Measurements from ENCODE around the gene HDAC4.

The HDAC4 gene

GRCh38 chr2:239307921-239308613, 92.8 kb downstream of the HDAC4 start:
- no peak for DNase-seq (ENCODE audit: low spot score)

GRCh38 chr2:239307221-239307569, 93.6 kb downstream of the HDAC4 start:
- DNase-seq (ENCODE audit: low spot score) = no peak

- DNase-seq (ENCODE audit: low spot score) = no peak
Observed at GRCh38 chr2:239306274-239307220, 94.3 kb downstream of the HDAC4 start.

GRCh38 chr2:239305771-239306170, 95.0 kb downstream of the HDAC4 start:
- no peak for DNase-seq (ENCODE audit: low spot score)

- no peak for DNase-seq (ENCODE audit: low spot score)
Observed at GRCh38 chr2:239305222-239305575, 95.6 kb downstream of the HDAC4 start.

- no peak for DNase-seq (ENCODE audit: low spot score)
Observed at GRCh38 chr2:239304533-239305221, 96.1 kb downstream of the HDAC4 start.

GRCh38 chr2:239303711-239304532, 96.9 kb downstream of the HDAC4 start:
- DNase-seq (ENCODE audit: low spot score) = no peak

GRCh38 chr2:239302808-239303557, 97.8 kb downstream of the HDAC4 start:
- no peak for DNase-seq (ENCODE audit: low spot score)

GRCh38 chr2:239302083-239302807, 98.6 kb downstream of the HDAC4 start:
- DNase-seq (ENCODE audit: low spot score) = no peak

- no peak for DNase-seq (ENCODE audit: low spot score)
Observed at GRCh38 chr2:239300871-239301735, 99.7 kb downstream of the HDAC4 start.

- no peak for DNase-seq (ENCODE audit: low spot score)
Observed at GRCh38 chr2:239300242-239300641, 100.6 kb downstream of the HDAC4 start.

GRCh38 chr2:239299218-239299939, 101.4 kb downstream of the HDAC4 start:
- no peak for DNase-seq (ENCODE audit: low spot score)

GRCh38 chr2:239298116-239298804, 102.6 kb downstream of the HDAC4 start:
- peak; percentile 85 for DNase-seq (ENCODE audit: low spot score)

- no peak for DNase-seq (ENCODE audit: low spot score)
Observed at GRCh38 chr2:239297142-239298004, 103.4 kb downstream of the HDAC4 start.

- DNase-seq (ENCODE audit: low spot score) = no peak
Observed at GRCh38 chr2:239296020-239296932, 104.5 kb downstream of the HDAC4 start.

- DNase-seq (ENCODE audit: low spot score) = no peak
Observed at GRCh38 chr2:239295377-239296019, 105.3 kb downstream of the HDAC4 start.
